Measurements from ENCODE around the gene NT5DC2.

DNA sequence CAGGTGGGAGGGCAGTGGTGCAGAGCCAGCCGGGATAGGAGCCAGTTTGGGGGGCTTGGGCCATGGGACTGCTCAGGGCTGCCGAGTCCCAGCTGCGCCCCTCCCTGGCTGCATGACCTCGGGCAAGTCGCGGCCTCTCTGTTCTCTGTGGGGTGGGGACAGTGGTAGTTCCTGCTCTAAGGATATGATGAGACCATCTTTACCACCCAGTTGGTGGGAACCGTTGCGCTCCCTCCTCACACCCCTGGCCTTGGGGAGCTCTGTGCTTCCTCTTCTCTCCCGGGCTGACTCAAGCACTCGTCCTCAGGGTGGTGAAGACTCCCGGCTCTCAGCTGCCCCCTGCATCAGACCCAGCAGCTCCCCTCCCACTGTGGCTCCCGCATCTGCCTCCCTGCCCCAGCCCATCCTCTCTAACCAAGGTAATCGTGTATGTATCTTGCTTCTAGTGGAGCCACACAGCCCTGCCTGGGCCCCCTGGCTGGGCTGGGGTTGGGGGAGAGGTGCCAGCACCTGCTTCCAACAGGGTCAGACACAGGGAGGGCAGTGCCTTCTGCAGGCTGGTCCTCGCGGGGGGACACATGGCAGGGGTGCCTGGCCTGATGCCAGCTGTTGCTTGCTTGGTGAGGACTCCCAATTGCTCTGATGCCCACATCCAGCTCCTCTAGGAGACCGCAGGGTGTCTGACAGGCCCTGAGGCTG is 53.6 kb downstream of the NT5DC2 start:
- TF ChIP-seq, protein P1, sequence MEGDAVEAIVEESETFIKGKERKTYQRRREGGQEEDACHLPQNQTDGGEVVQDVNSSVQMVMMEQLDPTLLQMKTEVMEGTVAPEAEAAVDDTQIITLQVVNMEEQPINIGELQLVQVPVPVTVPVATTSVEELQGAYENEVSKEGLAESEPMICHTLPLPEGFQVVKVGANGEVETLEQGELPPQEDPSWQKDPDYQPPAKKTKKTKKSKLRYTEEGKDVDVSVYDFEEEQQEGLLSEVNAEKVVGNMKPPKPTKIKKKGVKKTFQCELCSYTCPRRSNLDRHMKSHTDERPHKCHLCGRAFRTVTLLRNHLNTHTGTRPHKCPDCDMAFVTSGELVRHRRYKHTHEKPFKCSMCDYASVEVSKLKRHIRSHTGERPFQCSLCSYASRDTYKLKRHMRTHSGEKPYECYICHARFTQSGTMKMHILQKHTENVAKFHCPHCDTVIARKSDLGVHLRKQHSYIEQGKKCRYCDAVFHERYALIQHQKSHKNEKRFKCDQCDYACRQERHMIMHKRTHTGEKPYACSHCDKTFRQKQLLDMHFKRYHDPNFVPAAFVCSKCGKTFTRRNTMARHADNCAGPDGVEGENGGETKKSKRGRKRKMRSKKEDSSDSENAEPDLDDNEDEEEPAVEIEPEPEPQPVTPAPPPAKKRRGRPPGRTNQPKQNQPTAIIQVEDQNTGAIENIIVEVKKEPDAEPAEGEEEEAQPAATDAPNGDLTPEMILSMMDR (IDR thresholded peaks at IDR 0.05; ENCODE audit: poor library complexity): no peak
- TF ChIP-seq EZH2phosphoT487 (IDR thresholded peaks at IDR 0.05; ENCODE audit: low read depth, severe bottlenecking, unreplicated experiment): no peak
